ENCODE measurements around the gene NBEA.

DNA sequence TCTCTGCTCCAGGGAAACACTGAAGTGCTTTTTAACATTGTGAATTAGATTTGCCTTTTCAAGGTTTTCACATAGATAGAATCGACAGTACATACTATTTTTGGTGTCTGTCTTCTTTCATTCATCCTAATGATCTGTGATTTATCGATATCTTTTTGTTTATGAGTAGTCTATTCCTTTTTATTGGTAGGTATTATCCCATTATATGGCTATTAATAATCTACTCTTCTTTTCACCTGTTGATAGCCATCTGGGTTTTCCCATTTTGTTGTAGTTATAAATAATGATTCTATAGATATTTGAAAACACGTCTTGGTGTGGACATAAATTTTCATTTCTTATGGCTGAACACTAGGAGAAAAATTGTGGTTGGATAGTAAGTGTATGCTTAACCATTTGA lies 271.8 kb downstream of the NBEA start:
- no peak for TF ChIP-seq CTCF (IDR thresholded peaks at IDR 0.05; ENCODE audit: poor library complexity)
- TF ChIP-seq EZH2 (IDR thresholded peaks at IDR 0.05; ENCODE audit: borderline replicate concordance): no peak
- no peak for TF ChIP-seq EZH2phosphoT487 (IDR thresholded peaks at IDR 0.05; ENCODE audit: low read depth, severe bottlenecking, unreplicated experiment)

Measured in hepatocyte (in vitro differentiated cells).